Liver (tissue), 9 donors: Measurements from ENCODE around the gene RAB11FIP5. TPM values are rescaled to one million over a fixed set of nuclear protein-coding genes. Genes with fewer than 3 reads are reported as not detected.

ENCODE experiments used
- DNase-seq: peaks from one replicate; pipeline ENCODE4 v3.0.0-alpha.2; 2017; ENCODE audit warnings: low spot score
- H3K27ac ChIP-seq, 2 donors: one replicate each; pipeline ENCODE4 v1.7.0; 2013; ENCODE audit warnings: inconsistent platforms in 2 of 2, low read length in 2 of 2, control low read depth in 1 of 2, low read depth in 1 of 2, mild to moderate bottlenecking in 1 of 2
- H3K27me3 ChIP-seq, 4 donors: one replicate each; pipeline versions ENCODE4 v1.6.1 to v1.7.0; 2013; ENCODE audit warnings: low read length in 3 of 4, inconsistent platforms in 1 of 4, mild to moderate bottlenecking in 1 of 4, moderate library complexity in 1 of 4; ENCODE audit not compliant: control insufficient read depth in 4 of 4, insufficient read depth in 4 of 4
- H3K36me3 ChIP-seq, 4 donors: one replicate each; pipeline versions ENCODE4 v1.6.1 to v1.7.0; 2013; ENCODE audit warnings: low read length in 3 of 4, mild to moderate bottlenecking in 3 of 4, low read depth in 1 of 4, moderate library complexity in 1 of 4; ENCODE audit not compliant: control insufficient read depth in 4 of 4, insufficient read depth in 3 of 4
- H3K4me1 ChIP-seq, 4 donors: one replicate each; pipeline versions ENCODE4 v1.6.1 to v1.7.0; 2013; ENCODE audit warnings: low read length in 3 of 4, mild to moderate bottlenecking in 3 of 4, moderate library complexity in 1 of 4; ENCODE audit not compliant: control insufficient read depth in 4 of 4, insufficient read depth in 4 of 4
- H3K4me3 ChIP-seq, 3 donors: one replicate each; pipeline versions ENCODE4 v1.6.1 to v1.7.0; 2013; ENCODE audit warnings: low read length in 3 of 3, control low read depth in 1 of 3, low read depth in 1 of 3, mild to moderate bottlenecking in 1 of 3
- H3K9ac ChIP-seq, 2 donors: one replicate each; pipeline ENCODE4 v1.7.0; 2013; ENCODE audit warnings: low read length in 2 of 2, mild to moderate bottlenecking in 2 of 2, moderate library complexity in 2 of 2, control low read depth in 1 of 2, low read depth in 1 of 2
- H3K9me3 ChIP-seq, 4 donors: one replicate each; pipeline versions ENCODE4 v1.6.1 to v1.7.0; 2013; ENCODE audit warnings: low read length in 3 of 4; ENCODE audit not compliant: control insufficient read depth in 4 of 4
- EGR1 ChIP-seq, 2 donors: IDR thresholded peaks; 2 replicates each; pipeline ENCODE4 v1.6.1; 2016 to 2018; ENCODE audit warnings: antibody characterized with exemption in 2 of 2, low read depth in 2 of 2
- HNF4A ChIP-seq, 2 donors: conservative IDR thresholded peaks; 2 replicates each; pipeline ENCODE4 v1.6.1; 2016; ENCODE audit warnings: antibody characterized with exemption in 2 of 2, mild to moderate bottlenecking in 2 of 2
- HNF4G ChIP-seq: IDR thresholded peaks from 2 replicates; pipeline ENCODE4 v1.6.1; 2016; ENCODE audit warnings: antibody characterized with exemption
- JUND ChIP-seq, 2 donors: IDR thresholded peaks; 2 replicates each; pipeline ENCODE4 v1.6.1; 2016; ENCODE audit warnings: antibody characterized with exemption in 2 of 2
- MAX ChIP-seq: IDR thresholded peaks from 2 replicates; pipeline ENCODE4 v1.6.1; 2016; ENCODE audit warnings: antibody characterized with exemption
- NR2F2 ChIP-seq: IDR thresholded peaks from 2 replicates; pipeline ENCODE4 v1.6.1; 2016; ENCODE audit warnings: antibody characterized with exemption
- REST ChIP-seq: IDR thresholded peaks from 2 replicates; pipeline ENCODE4 v1.6.1; 2016; ENCODE audit warnings: antibody characterized with exemption, mild to moderate bottlenecking
- RXRA ChIP-seq, 2 donors: IDR thresholded peaks; 2 replicates each; pipeline ENCODE4 v1.6.1; 2017 to 2018; ENCODE audit warnings: antibody characterized with exemption in 2 of 2, mild to moderate bottlenecking in 1 of 2
- YY1 ChIP-seq: IDR thresholded peaks from 2 replicates; pipeline ENCODE4 v1.6.1; 2016; ENCODE audit warnings: antibody characterized with exemption, mild to moderate bottlenecking
- WGBS: extraction: QIAGEN DNeasy Blood & Tissue Kit; methylation state at CpG from one replicate; pipeline ENCODE4 v1.1.7; 2013; 5-methylcytosine and 5-hydroxymethylcytosine counted together
- polyA plus RNA-seq, 2 donors: library from polyadenylated mRNA; stranded (reverse) in 1 of 2; unstranded in 1 of 2; fragments of 200-250 nt in 1 of 2; fragments of >200 nt in 1 of 2; fragmentation: Nextera tagmentation in 1 of 2; extraction: Ambion mirVana in 1 of 2; gene quantifications; one replicate each; pipeline versions ENCODE4 v1.2.1 to v1.2.3, GENCODE V29; 2013 to 2015
- total RNA-seq, 2 donors: library from RNA; depleted of rRNA; stranded (reverse); fragments of >200 nt; gene quantifications; one replicate each; pipeline ENCODE4 v1.2.3, GENCODE V29; 2014
- donor health status: healthy.
- donor health status: healthy.
- donor health status: healthy.
- donor health status: healthy.
- donor health status: healthy.

Gene RAB11FIP5
- total and polyA plus RNA-seq, 4 donors = 2.8 to 8.1 (median 5.4) TPM

- Histone ChIP-seq H3K9ac (no peak overlapping the region), H3K27me3 (no peaks in the 10 kb centered on the region), H3K4me3 (no peak overlapping the region), H3K4me1 (peaks cover 8 to 29% (median 19%) of the 10 kb centered on the region in 4 donors), H3K27ac (peak overlapping the region; percentile 16 to 78), H3K9me3 (no peaks in the 10 kb centered on the region), H3K36me3 (peaks cover 0 to 11% (median 2%) of the 10 kb centered on the region in 4 donors)
- TF ChIP-seq RXRA (IDR thresholded peaks at IDR 0.05) (no peak), HNF4G (no peak), NR2F2 (no peak), JUND (IDR thresholded peaks at IDR 0.05) (no peak), REST (no peak), MAX (no peak), HNF4A (conservative IDR thresholded peaks at IDR 0.05) (no peak), EGR1 (IDR thresholded peaks at IDR 0.05; ENCODE audit: low read depth in 2 of 2) (no peak), YY1 (no peak)
- no peak for DNase-seq
- WGBS = 82% methylated on average over 1 of the region's 1 CpG
Measured at GRCh38 chr2:73023497-73023896, 89.3 kb downstream of the RAB11FIP5 start.

Other genes starting within 250 kb of the RAB11FIP5 start
- 10 to 100 TPM; 13.6 to 56.3 TPM for gene SPR, start 225.5 kb downstream of the RAB11FIP5 start, total RNA-seq
- gene SPR, start 225.5 kb downstream of the RAB11FIP5 start, polyA plus RNA-seq = 10 to 100 TPM; 49.9 to 60.8 TPM
- gene EMX1, start 195.4 kb downstream of the RAB11FIP5 start, total RNA-seq = under 1 TPM in 1 of 2 donors, not detected in 1; 0.08 TPM
- under 1 TPM; 0.06 to 0.18 TPM for gene EMX1, start 195.4 kb downstream of the RAB11FIP5 start, polyA plus RNA-seq
- gene SFXN5, start 41.2 kb downstream of the RAB11FIP5 start, total RNA-seq = 10 to 100 TPM; 23.3 to 58.2 TPM
- 10 to 100 TPM; 23.9 to 35.1 TPM for gene SFXN5, start 41.2 kb downstream of the RAB11FIP5 start, polyA plus RNA-seq
- not detected for gene NOTO, start 89.6 kb upstream of the RAB11FIP5 start, total RNA-seq
- not detected for gene NOTO, start 89.6 kb upstream of the RAB11FIP5 start, polyA plus RNA-seq
- gene SMYD5, start 101.3 kb upstream of the RAB11FIP5 start, total RNA-seq = 1 to 10 TPM; 5.3 to 6.3 TPM
- gene SMYD5, start 101.3 kb upstream of the RAB11FIP5 start, polyA plus RNA-seq = 1 to 10 TPM; 3.9 to 8.8 TPM
- gene PRADC1, start 120.3 kb upstream of the RAB11FIP5 start, total RNA-seq = 10 to 100 TPM; 12.1 to 25.4 TPM
- 10 to 100 TPM; 35.7 to 41.4 TPM for gene PRADC1, start 120.3 kb upstream of the RAB11FIP5 start, polyA plus RNA-seq
- gene CCT7, start 121.4 kb upstream of the RAB11FIP5 start, total RNA-seq = 100 to 1,000 TPM; 106 to 115 TPM
- gene CCT7, start 121.4 kb upstream of the RAB11FIP5 start, polyA plus RNA-seq = 10 to 100 TPM; 83.7 to 96.2 TPM
- gene FBXO41, start 171.5 kb upstream of the RAB11FIP5 start, total RNA-seq = under 1 TPM; 0.50 to 0.51 TPM
- under 1 TPM; 0.06 to 0.25 TPM for gene FBXO41, start 171.5 kb upstream of the RAB11FIP5 start, polyA plus RNA-seq
- not detected for gene EGR4, start 180.6 kb upstream of the RAB11FIP5 start, total RNA-seq
- gene EGR4, start 180.6 kb upstream of the RAB11FIP5 start, polyA plus RNA-seq = under 1 TPM in 1 of 2 donors, not detected in 1; 0.02 TPM